AG20443 (cell line): ENCODE measurements around the gene THAP11.
"Not testable (repeated sequence)": the region's sequence is repeated elsewhere in the genome, so short reads cannot be mapped to it uniquely, and the experiment has no call there.

Experiments used
- DNase-seq: peaks from one replicate; pipeline ENCODE4 v3.0.0; 2012; ENCODE audit warnings: low spot score, mixed read lengths

The THAP11 gene

GRCh38 chr16:67837190-67837589 lies 4.9 kb upstream of the THAP11 start:
- not testable (repeated sequence) for DNase-seq

- DNase-seq, result no peak
Observed at GRCh38 chr16:67837811-67838210, 4.3 kb upstream of the THAP11 start.

- no peak for DNase-seq
Observed at GRCh38 chr16:67841198-67841815, 813 bp upstream of the THAP11 start.

DNA sequence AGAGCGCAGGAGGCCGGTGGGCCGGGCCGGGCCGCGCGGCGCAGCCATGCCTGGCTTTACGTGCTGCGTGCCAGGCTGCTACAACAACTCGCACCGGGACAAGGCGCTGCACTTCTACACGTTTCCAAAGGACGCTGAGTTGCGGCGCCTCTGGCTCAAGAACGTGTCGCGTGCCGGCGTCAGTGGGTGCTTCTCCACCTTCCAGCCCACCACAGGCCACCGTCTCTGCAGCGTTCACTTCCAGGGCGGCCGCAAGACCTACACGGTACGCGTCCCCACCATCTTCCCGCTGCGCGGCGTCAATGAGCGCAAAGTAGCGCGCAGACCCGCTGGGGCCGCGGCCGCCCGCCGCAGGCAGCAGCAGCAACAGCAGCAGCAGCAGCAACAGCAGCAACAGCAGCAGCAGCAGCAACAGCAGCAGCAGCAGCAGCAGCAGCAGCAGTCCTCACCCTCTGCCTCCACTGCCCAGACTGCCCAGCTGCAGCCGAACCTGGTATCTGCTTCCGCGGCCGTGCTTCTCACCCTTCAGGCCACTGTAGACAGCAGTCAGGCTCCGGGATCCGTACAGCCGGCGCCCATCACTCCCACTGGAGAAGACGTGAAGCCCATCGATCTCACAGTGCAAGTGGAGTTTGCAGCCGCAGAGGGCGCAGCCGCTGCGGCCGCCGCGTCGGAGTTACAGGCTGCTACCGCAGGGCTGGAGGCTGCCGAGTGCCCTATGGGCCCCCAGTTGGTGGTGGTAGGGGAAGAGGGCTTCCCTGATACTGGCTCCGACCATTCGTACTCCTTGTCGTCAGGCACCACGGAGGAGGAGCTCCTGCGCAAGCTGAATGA lies 606 bp downstream of the THAP11 start:
- DNase-seq, result peak; percentile 28

DNA sequence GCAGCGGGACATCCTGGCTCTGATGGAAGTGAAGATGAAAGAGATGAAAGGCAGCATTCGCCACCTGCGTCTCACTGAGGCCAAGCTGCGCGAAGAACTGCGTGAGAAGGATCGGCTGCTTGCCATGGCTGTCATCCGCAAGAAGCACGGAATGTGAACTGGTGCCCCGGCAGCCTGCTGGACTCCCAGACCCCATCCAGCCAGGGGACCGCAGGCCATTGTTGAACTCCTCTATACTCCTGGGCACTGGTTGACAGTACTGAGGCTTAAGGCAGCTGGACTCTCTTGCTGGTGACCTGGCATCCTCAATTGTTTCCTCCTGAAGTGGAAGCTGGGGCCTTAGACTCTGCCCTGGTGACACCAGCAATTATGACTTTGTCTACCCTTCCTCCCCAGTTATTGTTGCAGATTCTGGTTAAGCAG lies 1.2 kb downstream of the THAP11 start:
- peak; percentile 30 for DNase-seq

DNA sequence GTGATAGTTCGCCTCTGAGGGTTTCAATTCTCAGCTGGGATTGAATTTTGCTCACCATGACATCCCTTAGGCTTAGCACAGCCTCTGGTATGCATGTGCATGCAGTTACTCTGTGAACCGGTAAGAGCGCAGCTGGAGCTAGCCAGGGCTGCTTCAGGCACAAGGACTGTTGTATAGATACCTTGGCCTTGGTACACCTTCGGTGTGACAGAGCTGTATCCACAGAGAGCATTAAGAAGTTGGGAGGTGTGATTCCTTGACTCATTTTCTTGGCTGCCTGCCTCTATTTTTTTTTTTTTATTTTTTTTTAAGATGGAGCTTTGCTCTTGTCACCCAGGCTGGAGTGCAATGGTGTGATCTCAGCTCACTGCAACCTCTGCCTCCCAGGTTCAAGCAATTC lies 2.4 kb downstream of the THAP11 start:
- peak; percentile 46 for DNase-seq

- no peak for DNase-seq
Observed at GRCh38 chr16:67845291-67846062, 3.4 kb downstream of the THAP11 start.

DNA sequence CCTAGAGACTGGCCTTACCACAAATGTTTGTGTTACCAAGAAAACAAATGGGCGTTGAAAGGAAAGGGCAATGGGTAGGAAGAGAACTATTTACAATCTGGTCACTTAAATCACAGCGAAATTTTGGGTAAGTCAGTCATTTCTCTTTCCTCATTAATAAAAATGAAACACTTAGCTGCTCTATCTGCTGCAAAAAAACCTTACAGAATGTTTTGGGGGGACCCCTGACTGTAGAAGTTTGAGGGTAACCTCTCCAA lies 3.9 kb downstream of the THAP11 start:
- no peak for DNase-seq

DNA sequence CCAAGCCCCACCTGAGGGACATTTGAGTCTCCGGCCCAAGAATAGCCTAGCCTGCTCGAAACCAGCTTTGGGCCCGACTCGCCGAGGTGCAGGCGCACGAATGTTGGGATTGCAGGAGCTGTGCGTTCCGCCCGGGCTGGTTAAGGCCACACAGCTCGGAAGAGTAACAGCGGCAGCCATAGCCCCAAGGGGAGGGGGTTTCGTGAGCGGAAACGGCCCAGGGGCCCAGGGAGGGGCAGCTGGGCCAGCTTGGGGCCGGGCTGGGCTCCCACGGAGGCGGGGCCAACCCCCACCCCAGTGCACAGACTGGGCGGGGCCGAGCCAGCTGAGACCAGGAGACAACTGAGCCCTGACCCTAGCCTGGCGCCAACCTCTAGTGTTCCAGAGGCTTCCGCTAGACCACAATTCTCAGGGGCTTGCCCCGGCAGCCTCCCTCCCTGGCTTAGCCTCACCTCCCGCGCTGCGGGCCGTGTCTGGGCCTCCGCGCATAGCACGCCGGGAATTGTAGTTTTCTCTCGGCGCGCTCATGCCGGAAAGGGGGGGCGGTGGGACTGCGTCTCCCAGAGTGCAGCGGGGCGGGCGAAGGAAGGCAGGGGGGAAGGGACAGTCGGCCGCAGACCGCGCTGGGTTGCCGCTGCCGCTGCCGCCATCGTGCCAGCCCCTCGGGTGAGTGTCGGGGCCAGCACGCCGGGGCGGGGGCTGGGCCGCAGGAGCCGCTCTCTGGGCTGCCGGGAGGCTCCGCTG lies 4.4 kb downstream of the THAP11 start, which contains the start of gene NUTF2:
NUTF2 (plus strand) TSS at position 614 of the 744 bp plus-strand sequence. CDS start 18,198 bp downstream, outside the sequence.
- peak; percentile 93 for DNase-seq

DNA sequence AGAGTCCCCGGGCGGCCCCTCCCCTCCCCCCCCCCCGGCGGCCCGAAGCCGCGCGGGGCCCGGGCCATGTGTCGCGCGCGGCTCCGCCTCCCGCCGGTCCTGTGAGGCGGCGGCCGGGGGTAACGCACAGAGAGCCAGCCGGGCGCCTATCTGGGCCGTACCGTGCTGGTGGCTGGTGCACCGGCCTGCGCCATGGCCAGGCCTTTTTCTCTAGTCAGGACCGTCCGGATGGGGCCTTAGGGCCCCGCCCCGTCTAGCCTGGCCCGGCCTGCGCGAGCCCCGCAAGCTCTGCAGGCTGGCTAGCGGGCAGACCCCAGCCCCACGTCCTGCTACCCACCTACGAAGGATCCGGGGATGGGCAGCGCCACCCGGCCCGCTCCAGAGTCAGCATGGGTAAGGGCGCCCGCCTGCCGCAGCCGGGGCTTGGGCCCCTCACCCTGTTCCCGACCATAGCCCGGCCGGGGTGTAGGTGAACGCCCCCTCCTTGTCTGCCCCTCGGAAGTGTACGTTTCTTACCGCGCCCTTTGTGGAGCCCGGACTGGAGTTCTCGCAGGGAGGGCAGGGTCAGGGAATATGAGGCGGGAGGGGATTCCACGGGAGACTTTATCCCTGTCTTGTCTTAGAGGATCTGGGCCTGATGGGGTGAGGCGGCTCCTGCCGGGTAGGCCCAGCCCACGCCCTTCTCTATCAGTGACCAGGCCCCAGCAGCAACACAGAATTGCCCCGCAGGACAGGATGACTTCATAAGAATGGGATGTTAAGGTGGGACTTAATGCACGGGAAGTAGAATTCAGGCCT lies 5.1 kb downstream of the THAP11 start, which contains the start of gene CENPT:
CENPT (minus strand) TSS at position 630 of the 798 bp plus-strand sequence. CDS start 13,834 bp downstream, outside the sequence.
- peak; percentile 83 for DNase-seq

- no peak for DNase-seq
Observed at GRCh38 chr16:67848118-67848517, 6.0 kb downstream of the THAP11 start.

- no peak for DNase-seq
Observed at GRCh38 chr16:67853670-67854069, 11.6 kb downstream of the THAP11 start.

GRCh38 chr16:67855789-67856188 lies 13.7 kb downstream of the THAP11 start:
- DNase-seq, result no peak

GRCh38 chr16:67856927-67857546 lies 14.9 kb downstream of the THAP11 start:
- DNase-seq, result no peak

GRCh38 chr16:67857547-67858233 lies 15.6 kb downstream of the THAP11 start:
- peak; percentile 94 for DNase-seq

- no peak for DNase-seq
Observed at GRCh38 chr16:67858500-67858899, 16.4 kb downstream of the THAP11 start.

DNA sequence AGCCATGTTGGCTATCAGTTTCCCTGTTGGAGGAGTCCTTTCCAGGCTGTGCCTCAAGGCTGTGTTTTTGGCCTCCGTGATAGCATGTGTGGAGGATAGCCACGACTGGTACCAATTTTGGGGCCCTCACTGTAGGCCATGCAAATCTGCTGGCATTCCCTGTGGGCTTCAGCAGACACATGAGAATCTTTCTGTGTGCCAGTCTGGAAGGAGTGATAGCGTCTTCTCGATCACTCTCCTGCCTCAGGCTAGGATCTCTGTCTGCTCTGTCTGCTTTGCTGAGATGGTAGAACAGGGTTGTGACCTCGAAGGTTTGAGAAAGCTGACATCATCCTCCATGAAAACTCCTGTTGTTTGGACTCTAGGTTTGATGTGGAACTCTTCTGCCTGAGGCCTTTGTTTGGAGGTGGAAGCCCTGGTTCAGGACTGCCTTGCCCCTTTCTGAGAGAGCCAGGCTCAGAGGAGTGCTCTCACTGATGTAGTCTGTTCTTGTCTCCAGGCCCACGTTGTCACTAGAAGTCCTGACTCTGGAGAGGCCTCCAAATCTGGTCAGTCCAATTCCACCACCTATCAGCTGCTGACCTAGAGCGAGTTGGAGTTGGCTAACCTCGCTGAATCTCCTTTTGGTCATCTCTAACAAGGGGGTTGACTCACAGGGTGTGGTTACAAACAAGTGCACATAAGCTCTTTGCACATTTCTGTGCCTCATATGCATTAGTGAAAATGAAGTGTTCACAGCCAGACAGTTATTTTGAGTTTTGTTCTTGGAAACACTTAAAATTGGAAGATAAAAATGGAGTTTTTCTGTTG lies 18.7 kb downstream of the THAP11 start:
- peak; percentile 74 for DNase-seq

GRCh38 chr16:67861877-67862276 lies 19.8 kb downstream of the THAP11 start:
- no peak for DNase-seq
